H1 (cell line): Measurements from ENCODE around the gene CDHR5. TPM values are rescaled to one million over a fixed set of nuclear protein-coding genes. Genes with fewer than 3 reads are reported as not detected.

ENCODE experiments used
- CTCF ChIA-PET: fragments of 300-600 bp; sonication (Branson Sonifier 250); formaldehyde crosslinking; loops from one replicate; lab custom pipeline; 2021; ENCODE audit not compliant: partially characterized antibody; lab: Charles Lee
- POLR2A ChIA-PET: fragments of 300-600 bp; sonication (Branson Sonifier 250); formaldehyde crosslinking; loops from one replicate; lab custom pipeline; 2021; ENCODE audit warnings: inconsistent platforms; ENCODE audit not compliant: partially characterized antibody; lab: Charles Lee
- DNase-seq, 2 experiments: peaks; one replicate each; pipeline versions ENCODE4 v3.0.0 to v3.0.0-alpha.2; 2010 to 2022; ENCODE audit warnings: low spot score in 2 of 2, low read depth in 1 of 2, mixed read lengths in 1 of 2
- FAIRE-seq: peaks from 2 replicates; lab custom pipeline; 2011; peaks lifted over from hg19 to GRCh38; lab: Jason Lieb, UNC
- H2AFZ ChIP-seq: 2 replicates; pipeline ENCODE4 v1.8.1; 2012; ENCODE audit warnings: low read length, inconsistent platforms
- H2AK5ac ChIP-seq: 2 replicates; pipeline ENCODE4 v1.6.1; 2013; ENCODE audit warnings: low read depth, low read length
- H2BK120ac ChIP-seq: replicated peaks from 2 replicates; pipeline ENCODE3; 2013; ENCODE audit warnings: low read depth, low read length, inconsistent platforms
- H2BK12ac ChIP-seq: 2 replicates; pipeline ENCODE4 v1.6.1; 2013; ENCODE audit warnings: low read depth, low read length
- H2BK15ac ChIP-seq: 2 replicates; pipeline ENCODE4 v1.6.1; 2013; ENCODE audit warnings: low read length
- H2BK20ac ChIP-seq: 2 replicates; pipeline ENCODE4 v1.6.1; 2013; ENCODE audit warnings: low read length
- H2BK5ac ChIP-seq: 2 replicates; pipeline ENCODE4 v1.6.1; 2013; ENCODE audit warnings: low read depth, low read length
- H3K14ac ChIP-seq: 2 replicates; pipeline ENCODE4 v1.6.1; 2013; ENCODE audit warnings: inconsistent platforms; ENCODE audit not compliant: insufficient read length
- H3K18ac ChIP-seq: 2 replicates; pipeline ENCODE4 v1.6.1; 2013; ENCODE audit warnings: low read length; ENCODE audit errors: extremely low read depth
- H3K23ac ChIP-seq: 2 replicates; pipeline ENCODE4 v1.6.1; 2013; ENCODE audit warnings: inconsistent platforms; ENCODE audit not compliant: insufficient read length
- H3K23me2 ChIP-seq: 2 replicates; pipeline ENCODE4 v1.6.1; 2013; ENCODE audit warnings: low read depth, low read length
- H3K27ac ChIP-seq: 2 replicates; pipeline ENCODE4 v1.6.1; 2011; ENCODE audit warnings: low read depth, low read length, inconsistent platforms
- H3K27me3 ChIP-seq, 4 experiments: replicated peaks in 1 of 4; 1 replicate in 1 of 4; 2 replicates in 3 of 4; pipeline versions ENCODE4 v1.6.1 to v1.8.1; 2011 to 2013; ENCODE audit warnings: low read length in 3 of 4, mild to moderate bottlenecking in 3 of 4, inconsistent platforms in 2 of 4, mixed read lengths in 2 of 4, moderate library complexity in 1 of 4; ENCODE audit not compliant: control insufficient read depth in 3 of 4, insufficient read depth in 3 of 4; ENCODE audit errors: extremely low read depth in 1 of 4
- H3K36me3 ChIP-seq, 4 experiments: 2 replicates each; pipeline versions ENCODE4 v1.6.1 to v1.8.1; 2011 to 2013; ENCODE audit warnings: mild to moderate bottlenecking in 4 of 4, low read length in 3 of 4, moderate library complexity in 2 of 4, control low read depth in 1 of 4, inconsistent platforms in 1 of 4; ENCODE audit not compliant: insufficient read depth in 4 of 4, control insufficient read depth in 2 of 4
- H3K4ac ChIP-seq: replicated peaks from 2 replicates; pipeline ENCODE3; 2013; ENCODE audit warnings: low read length, low read depth, mixed read lengths, inconsistent platforms; ENCODE audit not compliant: insufficient read length
- H3K4me1 ChIP-seq, 4 experiments: replicated peaks in 1 of 4; 1 replicate in 1 of 4; 2 replicates in 3 of 4; pipeline versions ENCODE4 v1.6.1 to v1.8.1; 2011 to 2013; ENCODE audit warnings: low read length in 3 of 4, inconsistent platforms in 2 of 4, mixed read lengths in 1 of 4; ENCODE audit not compliant: insufficient read depth in 4 of 4, control insufficient read depth in 3 of 4
- H3K4me2 ChIP-seq, 2 experiments: 2 replicates each; pipeline versions ENCODE4 v1.6.1 to v1.8.1; 2011 to 2013; ENCODE audit warnings: low read depth in 2 of 2, low read length in 2 of 2, control low read depth in 1 of 2, inconsistent platforms in 1 of 2, mild to moderate bottlenecking in 1 of 2; ENCODE audit not compliant: insufficient read depth in 1 of 2
- H3K4me3 ChIP-seq, 4 experiments: fragments of 200-600, 300-600 bp in 1 of 4; sonication (generic), shearing (Covaris generic), sonication (Bioruptor Twin) in 1 of 4; 2 replicates each; pipeline versions ENCODE4 v1.5.1 to v1.8.1; 2011 to 2016; ENCODE audit warnings: low read length in 4 of 4, low read depth in 3 of 4, control low read depth in 2 of 4, inconsistent platforms in 2 of 4, mild to moderate bottlenecking in 2 of 4, mixed read lengths in 1 of 4, moderate library complexity in 1 of 4; ENCODE audit not compliant: insufficient read depth in 2 of 4; ENCODE audit errors: extremely low read depth in 1 of 4
- H3K56ac ChIP-seq: replicated peaks from 2 replicates; pipeline ENCODE3; 2013; ENCODE audit warnings: low read depth, mild to moderate bottlenecking, mixed read lengths, low read length, inconsistent platforms; ENCODE audit not compliant: insufficient read length
- H3K79me1 ChIP-seq: 2 replicates; pipeline ENCODE4 v1.6.1; 2013; ENCODE audit warnings: low read depth, low read length, control low read depth
- H3K79me2 ChIP-seq, 2 experiments: 2 replicates each; pipeline versions ENCODE4 v1.6.1 to v1.8.1; 2012 to 2013; ENCODE audit warnings: low read length in 2 of 2, mild to moderate bottlenecking in 2 of 2, inconsistent platforms in 1 of 2; ENCODE audit not compliant: insufficient read depth in 2 of 2, control insufficient read depth in 1 of 2
- H3K9ac ChIP-seq, 4 experiments: replicated peaks in 1 of 4; 1 replicate in 1 of 4; 2 replicates in 3 of 4; pipeline versions ENCODE4 v1.6.1 to v1.8.1; 2011 to 2013; ENCODE audit warnings: low read depth in 3 of 4, low read length in 3 of 4, control low read depth in 2 of 4, mild to moderate bottlenecking in 2 of 4, moderate library complexity in 2 of 4, inconsistent platforms in 1 of 4; ENCODE audit errors: extremely low read depth in 1 of 4
- H3K9me3 ChIP-seq, 2 experiments: 2 replicates each; pipeline versions ENCODE4 v1.6.1 to v1.8.1; 2012 to 2013; ENCODE audit warnings: mild to moderate bottlenecking in 2 of 2, moderate library complexity in 2 of 2, control low read depth in 1 of 2, inconsistent platforms in 1 of 2, low read depth in 1 of 2, low read length in 1 of 2, mixed read lengths in 1 of 2; ENCODE audit not compliant: insufficient read depth in 2 of 2
- H4K20me1 ChIP-seq, 2 experiments: replicated peaks in 1 of 2; 2 replicates each; pipeline versions ENCODE3 to v1.8.1; 2011 to 2013; ENCODE audit warnings: inconsistent platforms in 2 of 2, low read length in 2 of 2, mild to moderate bottlenecking in 1 of 2; ENCODE audit not compliant: insufficient read depth in 2 of 2, control insufficient read depth in 1 of 2
- H4K5ac ChIP-seq: 2 replicates; pipeline ENCODE4 v1.6.1; 2013; ENCODE audit warnings: low read length, low read depth, mixed read lengths, inconsistent platforms; ENCODE audit not compliant: insufficient read length
- H4K8ac ChIP-seq: 2 replicates; pipeline ENCODE4 v1.8.0; 2013; ENCODE audit warnings: mild to moderate bottlenecking, moderate library complexity, low read length, inconsistent platforms; ENCODE audit not compliant: insufficient read depth; ENCODE audit errors: extremely low read depth
- H4K91ac ChIP-seq: replicated peaks from 2 replicates; pipeline ENCODE3; 2013; ENCODE audit warnings: low read length, mixed read lengths, inconsistent platforms; ENCODE audit not compliant: insufficient read length
- CTCF ChIP-seq, 3 experiments: IDR thresholded peaks; 1 replicate in 2 of 3; 2 replicates in 1 of 3; pipeline versions ENCODE4 v1.5.1 to v1.6.1; 2011; ENCODE audit warnings: low read length in 3 of 3, mild to moderate bottlenecking in 3 of 3, inconsistent platforms in 2 of 3, low read depth in 1 of 3, moderate library complexity in 1 of 3; ENCODE audit not compliant: insufficient read depth in 1 of 3; ENCODE audit errors: control extremely low read depth in 1 of 3
- RAD21 ChIP-seq, 2 experiments: IDR thresholded peaks in 1 of 2; conservative IDR thresholded peaks in 1 of 2; 2 replicates each; pipeline ENCODE4 v1.6.1; 2011; ENCODE audit warnings: low read depth in 2 of 2, low read length in 2 of 2, improper control_type of control experiment in 1 of 2, inconsistent platforms in 1 of 2, mild to moderate bottlenecking in 1 of 2, moderate library complexity in 1 of 2
- USF2 ChIP-seq: IDR thresholded peaks from 2 replicates; pipeline ENCODE4 v1.6.1; 2011; ENCODE audit warnings: low read length, improper control_type of control experiment
- WGBS, 2 experiments: shearing (Covaris generic) in 1 of 2; methylation state at CpG; one replicate each; pipeline versions ENCODE4 v1.1.6 to v1.1.7; 2013 to 2015; ENCODE audit warnings: low lambda C conversion rate in 2 of 2, mixed read lengths in 2 of 2, inconsistent platforms in 1 of 2, low coverage in 1 of 2, missing lambda C conversion rate in 1 of 2; ENCODE audit not compliant: insufficient replicate concordance in 2 of 2, insufficient coverage in 1 of 2, insufficient read length in 1 of 2; ENCODE audit errors: extremely low coverage in 1 of 2, missing lambda C conversion rate in 1 of 2; 5-methylcytosine and 5-hydroxymethylcytosine counted together
- polyA plus RNA-seq, 7 experiments: library from polyadenylated mRNA; depleted of rRNA in 3 of 7; stranded (reverse) in 5 of 7; unstranded in 2 of 7; fragments of >200 nt in 5 of 7; fragments of 200-250 nt in 2 of 7; gene quantifications; 1 replicate in 5 of 7; 2 replicates in 1 of 7; 4 replicates in 1 of 7; pipeline versions ENCODE4 v1.2.1 to v1.2.3, GENCODE V29; 2011 to 2013; ENCODE audit warnings: missing spikeins in 2 of 7, mixed read lengths in 2 of 7
- total RNA-seq: library from RNA; stranded (reverse); fragmentation: NEBNext Ultra II Directional; extraction: Animal tissue kit (Norgen Biotek cat#: 25700); gene quantifications from 2 replicates; pipeline ENCODE4 v1.2.1, GENCODE V29; 2021

The CDHR5 gene
- total and polyA plus RNA-seq, 2 of the 8 experiments (the other 6 are each of a cell fraction or from before 2014, with no cell fraction given), result not detected

GRCh38 chr11:629237-629583, 4.5 kb upstream of the CDHR5 start:
- Histone ChIP-seq H2BK15ac (no peak overlapping the region), H2BK12ac (no peak overlapping the region), H3K27ac (no peak overlapping the region), H2BK5ac (no peak overlapping the region), H2BK20ac (no peak overlapping the region), H2AK5ac (no peak overlapping the region), H3K4ac (no peak overlapping the region), H2AFZ (no peak overlapping the region), H3K4me3 (no peak overlapping the region), H3K56ac (no peak overlapping the region), H3K9ac (no peak overlapping the region), H4K5ac (no peak overlapping the region), H3K4me1 (peaks cover 0 to 6% (median under 1%) of the 10 kb centered on the region in 4 experiments; a peak in 2 of 7 replicates), H4K20me1 (peaks cover 0 to 7% of the 10 kb centered on the region in 2 experiments), H4K8ac (no peak overlapping the region), H3K4me2 (no peak overlapping the region), H3K23me2 (no peaks in the 10 kb centered on the region; the same call in 1 of the 2 replicates), H3K14ac (no peak overlapping the region), H3K27me3 (peaks cover 3 to 14% (median 10%) of the 10 kb centered on the region in 4 experiments; a peak in 6 of 7 replicates), H2BK120ac (no peak overlapping the region), H3K18ac (no peak overlapping the region), H3K79me1 (no peaks in the 10 kb centered on the region), H3K23ac (no peak overlapping the region), H3K79me2 (no peaks in the 10 kb centered on the region), H3K9me3 (no peaks in the 10 kb centered on the region), H3K36me3 (no peaks in the 10 kb centered on the region), H4K91ac (no peak overlapping the region)
- WGBS, 2 experiments, result 72% methylated on average over 10 of the region's 10 CpGs; no CpG with 5 or more reads in 1 of the 2 experiments
- DNase-seq, result peak in 1 of 2 experiments; percentile 46
- FAIRE-seq, result no peak
- ChIA-PET POLR2A (interaction anchor here (1.3 kb wide), 1 partner anchor 10 kb away, joined by 6 read pairs; no protein-coding TSS in a partner anchor), CTCF (interaction anchor here (0.7 kb wide), 1 partner anchor 61 kb away, joined by 3 read pairs; no protein-coding TSS in a partner anchor)
- TF ChIP-seq RAD21 (IDR thresholded peaks at IDR 0.05 in 1 of 2, conservative IDR thresholded peaks at IDR 0.05 in 1 of 2; ENCODE audit: low read depth in 2 of 2, low read length in 2 of 2), result peak in 1 of 2 experiments; percentile 37; a peak in 3 of 4 replicates
- TF ChIP-seq CTCF (IDR thresholded peaks at IDR 0.05; ENCODE audit: control extremely low read depth in 1 of 3, insufficient read depth in 1 of 3, low read depth in 1 of 3, low read length in 3 of 3), result peak; percentile 5 to 25 (median 14); a peak in 2 of 4 replicates
- no peak for TF ChIP-seq USF2
